SK-N-MC (cell line): ENCODE results near the gene WDSUB1.

Experiments used
- DNase-seq: peaks from one replicate; pipeline ENCODE4 v3.0.0-alpha.2; 2011; ENCODE audit warnings: low read depth, low spot score
- H3K27ac ChIP-seq: fragments of 200-600 bp; sonication (generic); 2 replicates; pipeline ENCODE4 v1.5.1; 2016; ENCODE audit warnings: mixed run types
- H3K36me3 ChIP-seq: fragments of 200-600 bp; sonication (generic); 2 replicates; pipeline ENCODE4 v1.6.1; 2017; ENCODE audit warnings: antibody characterized with exemption, low read length, mixed read lengths; ENCODE audit not compliant: insufficient read depth
- H3K4me3 ChIP-seq: fragments of 200-600 bp; sonication (generic); 2 replicates; pipeline ENCODE4 v1.5.1; 2016
- H3K9ac ChIP-seq: fragments of 200-600 bp; sonication (generic); 2 replicates; pipeline ENCODE4 v1.8.0; 2017; ENCODE audit warnings: mixed run types, mixed read lengths; ENCODE audit not compliant: insufficient read length
- H3K9me3 ChIP-seq: fragments of 200-600 bp; sonication (generic); 2 replicates; pipeline ENCODE4 v1.6.1; 2017; ENCODE audit warnings: low read depth, mild to moderate bottlenecking, antibody characterized with exemption, low read length, moderate library complexity, mixed read lengths
- EZH2 ChIP-seq: fragments of 200-600 bp; sonication (generic); IDR thresholded peaks from one replicate; pipeline ENCODE4 v1.6.1; 2017; ENCODE audit warnings: antibody characterized with exemption
- FOXP2 ChIP-seq: optimal IDR thresholded peaks from 2 replicates; pipeline ENCODE3; 2011; ENCODE audit warnings: mild to moderate bottlenecking, moderate library complexity; ENCODE audit not compliant: insufficient read depth; ENCODE audit errors: extremely low read length, control extremely low read depth
- POLR2AphosphoS5 ChIP-seq: IDR thresholded peaks from 2 replicates; pipeline ENCODE4 v1.6.1; 2012; ENCODE audit warnings: mild to moderate bottlenecking, low read depth, low read length, borderline replicate concordance

Gene WDSUB1

DNA sequence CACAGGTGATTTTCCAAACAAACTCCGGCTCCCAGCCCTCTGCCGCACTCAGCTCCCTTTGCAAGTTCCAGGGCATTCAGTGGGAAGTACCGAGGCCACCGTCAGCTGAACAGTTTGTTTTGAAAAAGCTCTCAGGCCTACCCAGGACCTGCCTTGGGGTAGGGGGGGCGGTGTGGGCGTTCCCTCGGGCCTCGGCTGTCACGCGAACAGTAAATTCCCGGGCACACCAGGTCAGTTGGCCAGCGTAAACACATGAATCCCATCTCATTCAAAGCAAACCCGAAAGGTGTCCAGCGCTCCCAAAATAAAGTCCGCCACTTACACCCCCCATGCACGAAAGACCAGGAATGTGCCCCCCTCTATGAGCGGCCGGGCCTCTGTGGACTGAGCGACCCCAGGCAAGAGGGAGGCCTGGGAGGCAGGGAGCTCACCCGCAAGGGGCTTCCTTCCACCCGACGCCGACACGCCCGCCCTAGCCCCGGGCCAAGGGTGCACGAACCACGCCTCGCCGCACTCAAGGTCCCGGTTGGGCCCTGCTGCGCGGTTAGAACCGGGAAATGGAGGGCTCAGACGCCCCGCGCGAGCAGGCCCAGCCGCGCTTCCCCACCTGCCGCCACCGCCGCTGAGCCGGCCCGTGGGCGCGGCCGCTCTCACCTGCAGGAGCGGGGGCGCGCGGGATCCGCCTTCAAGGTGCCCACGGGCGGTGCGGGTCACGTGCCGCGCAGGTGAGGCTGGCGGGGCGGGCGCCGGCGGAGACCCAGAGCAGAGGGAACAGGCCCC, at the start of gene WDSUB1:
WDSUB1 (minus strand) TSS at position 775 of the 780 bp plus-strand sequence. CDS start 3,634 bp downstream, outside the sequence.
- H3K27ac ChIP-seq = peak within 1 kb of the TSS; percentile 63
- H3K4me3 ChIP-seq = peak within 1 kb of the TSS; percentile 93
- H3K9ac ChIP-seq = peak within 1 kb of the TSS; percentile 85
- DNase-seq = no peak
- no peaks in the 10 kb centered on the region for H3K9me3 ChIP-seq
- TF ChIP-seq POLR2AphosphoS5 = no peak
- no peak for TF ChIP-seq EZH2
- TF ChIP-seq FOXP2 = no peak
- peaks cover 7% of the 10 kb centered on the region for H3K36me3 ChIP-seq

- peak; percentile 42 for DNase-seq
- H3K9ac ChIP-seq = peak overlapping the region; percentile 13
- peak overlapping the region; percentile 68 for H3K27ac ChIP-seq
- TF ChIP-seq FOXP2 (no peak), EZH2 (no peak), POLR2AphosphoS5 (no peak)
- no peak overlapping the region for H3K4me3 ChIP-seq
- H3K36me3 ChIP-seq = no peaks in the 10 kb centered on the region
- no peaks in the 10 kb centered on the region for H3K9me3 ChIP-seq
Observed at GRCh38 chr2:159326569-159327255, 40.2 kb upstream of the WDSUB1 start.

DNA sequence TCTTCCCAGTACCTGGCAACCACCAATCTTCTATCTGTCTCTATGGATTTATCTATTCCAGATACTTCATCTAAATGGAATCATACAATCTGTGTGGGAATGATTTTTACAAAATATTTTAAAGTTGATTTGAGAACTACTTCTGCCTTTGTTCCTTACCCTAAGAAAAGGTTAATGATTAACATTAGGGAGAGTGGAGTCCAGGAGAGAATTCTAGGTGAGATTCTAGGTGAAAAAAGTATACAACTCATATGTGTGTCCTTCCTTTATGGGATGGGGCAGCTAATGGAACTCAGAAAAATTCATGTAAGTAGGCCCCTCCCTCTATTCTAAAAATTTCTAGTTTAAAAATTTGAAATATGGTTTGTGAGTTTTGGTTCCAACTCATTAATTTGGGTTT, 35.9 kb upstream of the WDSUB1 start:
- DNase-seq = no peak
- no peak for TF ChIP-seq POLR2AphosphoS5
- no peak for TF ChIP-seq FOXP2
- TF ChIP-seq EZH2 = no peak
- no peaks in the 10 kb centered on the region for H3K9me3 ChIP-seq
- no peak overlapping the region for H3K9ac ChIP-seq
- H3K27ac ChIP-seq = no peak overlapping the region
- H3K4me3 ChIP-seq = no peak overlapping the region
- H3K36me3 ChIP-seq = no peaks in the 10 kb centered on the region

GRCh38 chr2:159317392-159318088, 31.0 kb upstream of the WDSUB1 start:
- no peak for DNase-seq
- Histone ChIP-seq H3K36me3 (no peaks in the 10 kb centered on the region), H3K9me3 (no peaks in the 10 kb centered on the region), H3K27ac (no peak overlapping the region; the same call in 1 of the 2 replicates), H3K4me3 (no peak overlapping the region), H3K9ac (no peak overlapping the region)
- TF ChIP-seq EZH2 (no peak), FOXP2 (no peak), POLR2AphosphoS5 (no peak)

- Histone ChIP-seq H3K27ac (no peak overlapping the region), H3K36me3 (no peaks in the 10 kb centered on the region), H3K4me3 (no peak overlapping the region), H3K9ac (no peak overlapping the region), H3K9me3 (no peaks in the 10 kb centered on the region)
- TF ChIP-seq EZH2 (no peak), POLR2AphosphoS5 (no peak), FOXP2 (no peak)
- DNase-seq = no peak
Observed at GRCh38 chr2:159307942-159308341, 21.4 kb upstream of the WDSUB1 start.

GRCh38 chr2:159300586-159300985, 14.1 kb upstream of the WDSUB1 start:
- H3K4me3 ChIP-seq = no peak overlapping the region
- no peak overlapping the region for H3K9ac ChIP-seq
- no peaks in the 10 kb centered on the region for H3K9me3 ChIP-seq
- no peak for TF ChIP-seq POLR2AphosphoS5
- TF ChIP-seq EZH2 = no peak
- no peak for TF ChIP-seq FOXP2
- no peak for DNase-seq
- no peaks in the 10 kb centered on the region for H3K36me3 ChIP-seq
- no peak overlapping the region for H3K27ac ChIP-seq

DNA sequence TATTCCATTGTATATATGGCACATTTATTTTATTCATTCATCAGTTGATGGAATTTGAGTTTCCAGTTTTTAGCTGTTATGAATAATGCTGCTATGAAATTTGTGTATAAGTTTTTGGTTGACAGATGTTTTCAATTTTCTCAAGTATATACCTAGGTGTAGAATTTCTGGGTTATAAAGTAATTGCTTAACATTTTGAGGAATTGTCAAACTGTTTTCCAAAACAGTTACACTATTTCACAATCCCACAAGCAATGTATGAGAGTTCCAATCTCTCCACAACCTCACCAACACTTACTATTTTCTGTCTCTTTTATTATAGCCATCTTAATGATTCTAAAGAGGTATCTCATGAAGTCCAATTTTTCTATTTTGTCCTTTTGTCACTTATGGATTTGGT, 12.5 kb upstream of the WDSUB1 start:
- Histone ChIP-seq H3K27ac (no peak overlapping the region), H3K9ac (no peak overlapping the region), H3K9me3 (no peaks in the 10 kb centered on the region), H3K36me3 (no peaks in the 10 kb centered on the region), H3K4me3 (no peak overlapping the region)
- TF ChIP-seq EZH2 (no peak), POLR2AphosphoS5 (no peak), FOXP2 (no peak)
- no peak for DNase-seq

DNA sequence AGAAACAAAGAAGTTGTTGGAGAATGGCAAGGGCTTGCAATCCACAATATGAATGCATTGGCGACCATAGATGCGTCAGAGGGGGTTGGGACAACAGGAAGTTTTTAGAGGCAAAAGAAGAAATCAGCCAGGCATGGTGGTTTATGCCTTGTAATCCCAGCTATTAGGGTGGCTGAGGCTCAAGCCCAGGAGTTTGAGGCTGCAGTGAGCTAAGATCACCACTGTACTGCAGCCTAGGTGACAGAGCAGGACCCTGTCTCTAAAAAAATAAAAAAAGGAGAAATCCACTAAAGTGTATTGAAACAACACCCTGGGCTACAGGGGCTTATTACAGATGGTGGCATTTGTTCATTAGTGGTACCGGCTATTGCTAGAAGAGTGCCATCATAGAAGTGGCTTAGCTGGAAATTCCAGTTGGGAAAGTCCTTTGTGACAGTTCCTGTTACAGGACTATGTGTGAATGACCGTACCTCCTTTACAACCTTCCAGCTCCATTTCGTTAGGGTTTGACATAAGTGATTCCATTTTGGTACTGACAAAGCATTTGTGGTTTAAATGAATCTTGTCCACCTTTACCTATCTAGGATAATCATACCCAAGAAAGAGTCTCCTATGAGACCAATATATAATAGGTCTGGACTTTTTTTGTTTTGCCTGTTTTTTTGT, 10.7 kb upstream of the WDSUB1 start:
- TF ChIP-seq EZH2 (no peak), POLR2AphosphoS5 (no peak), FOXP2 (no peak)
- no peak overlapping the region for H3K9ac ChIP-seq
- DNase-seq = no peak
- H3K36me3 ChIP-seq = no peaks in the 10 kb centered on the region
- no peak overlapping the region for H3K27ac ChIP-seq
- no peak overlapping the region for H3K4me3 ChIP-seq
- no peaks in the 10 kb centered on the region for H3K9me3 ChIP-seq
